Activated CD8-positive, alpha-beta T cell treated with anti-CD3 and anti-CD28 coated beads, Interleukin-2, amount 10 ng/mL, durations not matched to agents 7 days and 5 days (primary cell): ENCODE results near the gene FAM43B. TPM values are rescaled to one million over a fixed set of nuclear protein-coding genes. Genes with fewer than 3 reads are reported as not detected.

Source experiments
- ATAC-seq: fragments of 150-1000 bp; cut with Tn5 transposase; one replicate; pipeline ENCODE4 v1.10.0; 2021; ENCODE audit warnings: moderate library complexity
- CTCF ChIA-PET: fragments of 350-600 bp; sonication (Branson Sonifier 250); formaldehyde crosslinking; loops from one replicate; lab custom pipeline; 2021; ENCODE audit warnings: antibody characterized with exemption; lab: Charles Lee
- POLR2A ChIA-PET: fragments of 350-600 bp; sonication (Branson Sonifier 250); formaldehyde crosslinking; loops from one replicate; lab custom pipeline; 2021; ENCODE audit warnings: antibody characterized with exemption; lab: Charles Lee
- DNase-seq: peaks from one replicate; pipeline ENCODE4 v3.0.0-alpha.2; 2020
- H3K27ac Mint-ChIP-seq: one replicate; pipeline ENCODE4 v1.8.0; 2021; ENCODE audit warnings: mild to moderate bottlenecking, mixed read lengths
- H3K27me3 Mint-ChIP-seq: one replicate; pipeline ENCODE4 v1.8.0; 2021; ENCODE audit warnings: low read depth, mixed read lengths
- H3K36me3 Mint-ChIP-seq: one replicate; pipeline ENCODE4 v1.8.0; 2021; ENCODE audit warnings: low read depth, mixed read lengths
- H3K4me1 Mint-ChIP-seq: one replicate; pipeline ENCODE4 v1.8.0; 2021; ENCODE audit warnings: low read depth, mixed read lengths
- H3K4me3 Mint-ChIP-seq: one replicate; pipeline ENCODE4 v1.8.0; 2021; ENCODE audit warnings: mild to moderate bottlenecking, mixed read lengths
- H3K9me3 Mint-ChIP-seq: one replicate; pipeline ENCODE4 v1.8.0; 2022; ENCODE audit warnings: mixed read lengths; ENCODE audit not compliant: insufficient read depth
- total RNA-seq, 2 experiments: library from RNA; stranded (reverse); gene quantifications; one replicate each; pipeline ENCODE4 v1.2.3, GENCODE V29; 2021

The FAM43B gene
- total RNA-seq, 2 experiments from 2014 or later, result not detected

GRCh38 chr1:20578721-20579395 lies 26.5 kb downstream of the FAM43B start:
- Mint-ChIP-seq H3K4me3 (no peak overlapping the region), H3K27me3 (no peaks in the 10 kb centered on the region), H3K9me3 (no peaks in the 10 kb centered on the region), H3K4me1 (peaks cover 3% of the 10 kb centered on the region), H3K27ac (no peak overlapping the region), H3K36me3 (no peaks in the 10 kb centered on the region)
- POLR2A ChIA-PET, result no interaction called here
- CTCF ChIA-PET, result interaction anchor here (1.9 kb wide), 1 partner anchor 55 kb away, joined by 5 read pairs; the partner anchor contains the start of gene PINK1
- no peak for DNase-seq
- ATAC-seq, result no peak

DNA sequence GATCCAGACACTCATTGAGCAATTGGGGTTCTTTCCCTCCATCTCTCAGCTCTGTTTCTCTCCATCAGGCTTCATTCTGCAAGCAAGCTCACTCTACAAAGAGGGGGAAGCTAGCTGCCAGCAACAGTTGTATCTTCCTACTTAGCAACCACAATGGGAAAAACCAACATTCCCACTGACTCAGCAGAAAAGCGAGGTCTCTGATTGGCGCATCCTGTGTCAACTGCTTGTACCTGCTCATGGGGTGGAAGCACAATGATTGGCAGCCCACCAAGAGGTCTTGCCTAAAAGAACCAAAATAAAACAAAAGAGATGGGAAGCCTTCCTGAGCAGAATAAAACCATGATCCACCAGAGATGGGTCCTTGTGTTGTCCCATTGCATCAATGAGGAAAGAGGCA lies 32.5 kb downstream of the FAM43B start:
- Mint-ChIP-seq H3K9me3 (no peaks in the 10 kb centered on the region), H3K4me3 (no peak overlapping the region)
- CTCF ChIA-PET, result interaction anchor here (2.0 kb wide), 1 partner anchor 10 kb away, joined by 6 read pairs; no protein-coding TSS in a partner anchor

GRCh38 chr1:20586953-20587660 lies 34.7 kb downstream of the FAM43B start:
- H3K36me3 Mint-ChIP-seq, result no peaks in the 10 kb centered on the region
- peaks cover 40% of the 10 kb centered on the region for H3K27me3 Mint-ChIP-seq
- H3K9me3 Mint-ChIP-seq, result no peaks in the 10 kb centered on the region
- H3K4me1 Mint-ChIP-seq, result peaks cover 13% of the 10 kb centered on the region
- no peak overlapping the region for H3K4me3 Mint-ChIP-seq
- CTCF ChIA-PET, result interaction anchor here (0.8 kb wide), 1 partner anchor 12 kb away, joined by 3 read pairs; no protein-coding TSS in a partner anchor
- ATAC-seq (no peak), DNase-seq (no peak)
- H3K27ac Mint-ChIP-seq, result no peak overlapping the region
- POLR2A ChIA-PET, result no interaction called here

More for the DNA sequence above, 32.5 kb downstream of the FAM43B start:
- ATAC-seq (no peak), DNase-seq (no peak)
- Mint-ChIP-seq H3K4me1 (peaks cover 13% of the 10 kb centered on the region), H3K27ac (no peak overlapping the region), H3K27me3 (peaks cover 28% of the 10 kb centered on the region), H3K36me3 (no peaks in the 10 kb centered on the region)
- POLR2A ChIA-PET, result interaction anchor here (0.6 kb wide), 1 partner anchor 111 kb away, joined by 4 read pairs; no protein-coding TSS in a partner anchor

DNA sequence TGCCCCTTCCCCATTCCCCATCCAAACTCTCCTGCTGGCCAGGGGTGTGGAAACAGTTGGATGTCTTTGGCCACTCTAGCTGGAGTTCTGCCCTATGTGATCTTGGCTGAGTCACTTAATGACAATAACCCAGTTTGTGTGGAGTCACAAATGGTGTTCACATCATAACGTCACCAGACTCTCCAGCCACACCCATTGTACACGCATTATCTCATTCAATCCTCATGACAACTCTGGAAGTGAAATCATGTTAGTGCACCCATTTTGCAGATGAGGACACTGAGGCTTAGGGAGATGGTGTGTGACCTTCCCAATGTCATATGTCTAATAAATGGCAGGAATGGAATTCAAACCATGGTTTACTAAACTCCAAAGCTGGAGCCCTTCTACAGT lies 35.3 kb downstream of the FAM43B start:
- no peak overlapping the region for H3K4me3 Mint-ChIP-seq
- DNase-seq (no peak), ATAC-seq (no peak)
- H3K36me3 Mint-ChIP-seq, result no peaks in the 10 kb centered on the region
- CTCF ChIA-PET, result interaction anchor here (0.8 to 1.2 kb wide), 3 partner anchors 12 to 73 kb away, joined by 3 to 7 read pairs (median 3); partner anchors contain the start of gene DDOST
- no peak overlapping the region for H3K27ac Mint-ChIP-seq
- H3K27me3 Mint-ChIP-seq, result peaks cover 46% of the 10 kb centered on the region
- POLR2A ChIA-PET, result interaction anchor here (1.1 kb wide), 1 partner anchor 199 kb away, joined by 3 read pairs; the partner anchor contains the start of gene HP1BP3
- no peaks in the 10 kb centered on the region for H3K9me3 Mint-ChIP-seq
- peaks cover 13% of the 10 kb centered on the region for H3K4me1 Mint-ChIP-seq

DNA sequence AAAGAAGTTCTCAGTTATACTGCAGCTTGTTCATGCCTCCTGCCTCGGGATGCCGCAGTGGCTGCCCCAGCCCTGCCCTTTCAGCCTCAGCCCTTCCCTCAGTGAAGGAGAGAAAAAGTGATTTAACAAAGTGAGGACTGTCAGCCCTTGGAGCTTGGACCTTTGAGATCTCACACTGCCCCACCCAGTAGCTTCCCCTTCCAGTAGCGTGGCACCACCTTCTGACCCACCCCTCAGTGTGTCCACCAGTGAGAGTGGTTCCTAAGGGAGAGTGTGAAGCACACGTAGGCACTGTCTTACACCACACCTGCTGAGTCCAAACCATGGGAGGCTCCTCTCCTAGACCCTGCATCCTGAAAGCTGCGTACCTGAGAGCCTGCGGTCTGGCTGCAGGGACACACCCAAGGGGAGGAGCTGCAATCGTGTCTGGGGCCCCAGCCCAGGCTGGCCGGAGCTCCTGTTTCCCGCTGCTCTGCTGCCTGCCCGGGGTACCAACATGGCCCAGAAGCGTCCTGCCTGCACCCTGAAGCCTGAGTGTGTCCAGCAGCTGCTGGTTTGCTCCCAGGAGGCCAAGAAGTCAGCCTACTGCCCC lies 36.4 kb downstream of the FAM43B start, which contains the start of gene CDA:
Gene CDA (plus strand): TSS at position 464 of the 592 bp plus-strand sequence. CDS start 33 bp downstream, at position 497.
- H3K36me3 Mint-ChIP-seq, result no peaks in the 10 kb centered on the region

GRCh38 chr1:20589331-20590278 lies 37.2 kb downstream of the FAM43B start:
- POLR2A ChIA-PET, result interaction anchor here (0.6 kb wide), 1 partner anchor 181 kb away, joined by 3 read pairs; no protein-coding TSS in a partner anchor
- peaks cover 44% of the 10 kb centered on the region for H3K27me3 Mint-ChIP-seq

More for the DNA sequence above, 36.4 kb downstream of the FAM43B start, which contains the start of gene CDA:
- DNase-seq, result no peak
- H3K27me3 Mint-ChIP-seq, result peaks cover 47% of the 10 kb centered on the region
- no peak within 1 kb of the TSS for H3K27ac Mint-ChIP-seq
- H3K9me3 Mint-ChIP-seq, result no peaks in the 10 kb centered on the region
- peaks cover 13% of the 10 kb centered on the region for H3K4me1 Mint-ChIP-seq
- CTCF ChIA-PET, result interaction anchor here (1.0 to 1.2 kb wide), 3 partner anchors 14 to 72 kb away, joined by 3 to 7 read pairs (median 3); partner anchors contain the start of gene DDOST
- POLR2A ChIA-PET, result interaction anchor here (1.1 kb wide), 1 partner anchor 198 kb away, joined by 3 read pairs; the partner anchor contains the start of gene HP1BP3
- ATAC-seq, result peak; percentile 30
- no peak within 1 kb of the TSS for H3K4me3 Mint-ChIP-seq

DNA sequence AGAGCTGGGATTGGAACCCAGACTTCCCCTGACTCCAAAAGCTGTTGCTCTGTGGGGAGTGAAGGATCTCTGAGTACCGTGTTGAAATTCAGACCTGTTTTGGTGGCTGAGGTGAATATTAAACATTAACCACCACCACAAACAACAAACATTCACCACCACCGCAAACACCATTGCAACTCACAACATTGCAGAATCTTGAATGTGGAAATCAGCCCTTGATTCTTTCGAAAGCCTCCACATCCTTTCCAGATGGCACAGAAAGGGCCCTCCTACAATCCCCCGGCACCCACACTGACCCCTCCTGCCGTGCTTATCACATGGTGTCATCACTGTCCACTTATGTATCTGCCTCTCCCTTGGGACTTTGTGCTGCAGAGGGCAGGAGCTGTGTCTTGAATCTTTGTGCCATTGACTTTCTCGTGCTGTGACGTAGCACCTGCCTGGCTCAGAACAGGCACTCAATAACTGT lies 38.0 kb downstream of the FAM43B start:
- peaks cover 41% of the 10 kb centered on the region for H3K27me3 Mint-ChIP-seq
- ChIA-PET POLR2A (interaction anchor here (0.6 kb wide), 1 partner anchor 180 kb away, joined by 3 read pairs; no protein-coding TSS in a partner anchor), CTCF (no interaction called here)
- DNase-seq (no peak), ATAC-seq (no peak)
- H3K27ac Mint-ChIP-seq, result no peak overlapping the region
- no peaks in the 10 kb centered on the region for H3K9me3 Mint-ChIP-seq
- no peaks in the 10 kb centered on the region for H3K36me3 Mint-ChIP-seq
- no peak overlapping the region for H3K4me3 Mint-ChIP-seq
- peaks cover 13% of the 10 kb centered on the region for H3K4me1 Mint-ChIP-seq

More at GRCh38 chr1:20589331-20590278, 37.2 kb downstream of the FAM43B start:
- DNase-seq (no peak), ATAC-seq (no peak)
- CTCF ChIA-PET, result interaction anchor here (1.0 kb wide), 1 partner anchor 44 kb away, joined by 3 read pairs; no protein-coding TSS in a partner anchor
- Mint-ChIP-seq H3K27ac (no peak overlapping the region), H3K4me3 (no peak overlapping the region), H3K9me3 (no peaks in the 10 kb centered on the region), H3K4me1 (peaks cover 13% of the 10 kb centered on the region), H3K36me3 (no peaks in the 10 kb centered on the region)

- Mint-ChIP-seq H3K27me3 (peaks cover 32% of the 10 kb centered on the region), H3K4me1 (peaks cover 10% of the 10 kb centered on the region), H3K27ac (no peak overlapping the region), H3K9me3 (no peaks in the 10 kb centered on the region), H3K4me3 (no peak overlapping the region), H3K36me3 (no peaks in the 10 kb centered on the region)
- ChIA-PET POLR2A (no interaction called here), CTCF (interaction anchor here (0.9 to 1.1 kb wide), 2 partner anchors 40 kb away, joined by 3 to 4 read pairs; no protein-coding TSS in a partner anchor)
- ATAC-seq (no peak), DNase-seq (no peak)
Observed at GRCh38 chr1:20593756-20594155, 41.4 kb downstream of the FAM43B start.

DNA sequence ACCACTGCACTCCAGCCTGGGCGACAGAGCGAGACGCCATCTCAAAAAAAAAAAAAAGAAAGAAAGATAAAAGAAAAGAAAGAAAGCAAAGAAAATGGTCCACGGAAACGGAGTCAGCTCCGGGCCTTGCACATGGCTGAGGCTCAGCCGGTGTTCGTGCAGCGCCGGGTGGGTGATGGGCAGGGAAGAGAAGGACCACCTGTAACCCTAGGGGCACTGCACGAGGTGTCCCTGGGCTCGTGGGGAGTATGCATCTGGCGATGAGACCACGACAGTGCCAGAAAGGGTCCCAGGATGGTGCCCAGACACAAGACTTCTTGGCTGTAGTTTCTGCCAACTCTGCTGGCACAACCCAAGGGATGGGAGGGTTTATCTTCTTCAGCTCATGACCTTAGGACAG lies 42.4 kb downstream of the FAM43B start:
- peaks cover under 1% of the 10 kb centered on the region for H3K4me1 Mint-ChIP-seq
- no peak overlapping the region for H3K4me3 Mint-ChIP-seq
- H3K27ac Mint-ChIP-seq, result no peak overlapping the region
- H3K36me3 Mint-ChIP-seq, result no peaks in the 10 kb centered on the region
- no peaks in the 10 kb centered on the region for H3K9me3 Mint-ChIP-seq
- ChIA-PET POLR2A (no interaction called here), CTCF (interaction anchor here (1.1 kb wide), 1 partner anchor 39 kb away, joined by 4 read pairs; no protein-coding TSS in a partner anchor)
- no peak for ATAC-seq
- peaks cover 25% of the 10 kb centered on the region for H3K27me3 Mint-ChIP-seq
- DNase-seq, result no peak

DNA sequence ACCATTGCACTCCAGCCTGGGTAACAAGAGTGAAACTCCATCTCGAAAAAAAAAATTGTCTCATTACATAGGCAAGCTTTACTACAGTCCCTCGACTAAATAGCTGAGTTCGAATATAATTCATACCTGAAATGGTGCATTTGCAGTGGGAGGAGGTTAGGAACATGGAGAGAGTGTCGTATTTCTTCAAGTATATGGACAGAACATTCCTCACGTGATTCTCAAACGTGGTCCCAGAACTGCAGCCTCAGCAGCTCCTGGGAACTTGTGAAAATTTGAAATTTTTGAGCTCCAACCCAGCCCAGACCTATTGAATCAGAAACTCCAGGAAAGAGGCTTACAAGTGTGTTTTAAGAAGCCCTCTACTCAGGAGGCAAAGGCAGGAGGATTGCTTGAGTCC lies 43.7 kb downstream of the FAM43B start:
- POLR2A ChIA-PET, result no interaction called here
- DNase-seq, result no peak
- Mint-ChIP-seq H3K36me3 (no peaks in the 10 kb centered on the region), H3K9me3 (no peaks in the 10 kb centered on the region), H3K4me1 (no peaks in the 10 kb centered on the region), H3K27ac (no peak overlapping the region), H3K27me3 (peaks cover 19% of the 10 kb centered on the region), H3K4me3 (no peak overlapping the region)
- CTCF ChIA-PET, result no interaction called here
- ATAC-seq, result no peak
